K562 (cell line): ENCODE measurements around the gene ITGB2. TPM values are rescaled to one million over a fixed set of nuclear protein-coding genes. Genes with fewer than 3 reads are reported as not detected.

ENCODE experiments used
- BCOR ChIP-seq: fragments of 450-650 bp; IDR thresholded peaks from 2 replicates; pipeline ENCODE4 v1.6.1; 2016
- BRD9 ChIP-seq: fragments of 450-650 bp; IDR thresholded peaks from 2 replicates; pipeline ENCODE4 v1.6.1; 2018; ENCODE audit warnings: low read depth; ENCODE audit not compliant: partially characterized antibody
- CCNT2 ChIP-seq: IDR thresholded peaks from 2 replicates; pipeline ENCODE4 v1.6.1; 2011; ENCODE audit warnings: borderline replicate concordance, low read depth, mild to moderate bottlenecking, moderate library complexity, mixed read lengths, low read length; ENCODE audit not compliant: insufficient read length; ENCODE audit errors: extremely low read depth
- HNRNPLL ChIP-seq: fragments of 200-400 bp; formaldehyde crosslinking; IDR thresholded peaks from 2 replicates; pipeline ENCODE4 v1.6.1; 2017; ENCODE audit warnings: low read length, low read depth, mild to moderate bottlenecking; ENCODE audit not compliant: poor library complexity, severe bottlenecking
- MBD1 ChIP-seq: fragments of 250-450 bp; sonication (Bioruptor Pico); IDR thresholded peaks from 2 replicates; pipeline ENCODE4 v1.8.0; 2022; ENCODE audit warnings: inconsistent platforms
- NR4A1 ChIP-seq, 2 experiments: fragments of 250-450 bp in 1 of 2; fragments of 450-650 bp in 1 of 2; sonication (Bioruptor Pico) in 1 of 2; IDR thresholded peaks; 2 replicates each; pipeline versions ENCODE4 v1.4.0 to v1.6.1; 2016 to 2020; ENCODE audit warnings: mild to moderate bottlenecking in 2 of 2, missing compliant biosample characterization in 1 of 2, missing genetic modification characterization in 1 of 2, moderate library complexity in 1 of 2
- POLR2AphosphoS2 ChIP-seq: IDR thresholded peaks from 2 replicates; pipeline ENCODE4 v1.6.1; 2012; ENCODE audit warnings: low read length, improper control_type of control experiment
- RBM14 ChIP-seq: fragments of 200-400 bp; formaldehyde crosslinking; IDR thresholded peaks from 2 replicates; pipeline ENCODE4 v1.6.1; 2018; ENCODE audit warnings: low read depth, mild to moderate bottlenecking, low read length, moderate library complexity, borderline replicate concordance; ENCODE audit not compliant: insufficient read depth
- RBM39 ChIP-seq: fragments of 200-400 bp; formaldehyde crosslinking; optimal IDR thresholded peaks from 2 replicates; pipeline ENCODE3; 2018; ENCODE audit warnings: low read depth, low read length
- REST ChIP-seq, 2 experiments: fragments of 450-650 bp; formaldehyde crosslinking in 1 of 2; IDR thresholded peaks; 2 replicates each; pipeline versions ENCODE4 v1.4.0 to v1.6.1; 2014 to 2020; ENCODE audit warnings: mild to moderate bottlenecking in 2 of 2, borderline replicate concordance in 1 of 2, low read depth in 1 of 2
- STAT5A ChIP-seq: IDR thresholded peaks from 2 replicates; pipeline ENCODE4 v1.6.1; 2012; ENCODE audit warnings: low read length, inconsistent platforms, borderline replicate concordance
- ZC3H4 ChIP-seq: sonication (generic); formaldehyde crosslinking; IDR thresholded peaks from 2 replicates; pipeline ENCODE4 v1.9.0; 2021; ENCODE audit warnings: missing genetic modification reagents, borderline replicate concordance
- ZFPM2 ChIP-seq: fragments of 250-450 bp; sonication (Bioruptor Pico); IDR thresholded peaks from 2 replicates; pipeline ENCODE4 v1.5.1; 2022; ENCODE audit warnings: mild to moderate bottlenecking
- ZNF175 ChIP-seq: fragments of 200-800 bp; sonication (Bioruptor generic); IDR thresholded peaks from 2 replicates; pipeline ENCODE4 v1.6.1; 2016; ENCODE audit warnings: low read depth, mild to moderate bottlenecking, missing genetic modification characterization, missing compliant biosample characterization
- polyA plus RNA-seq, 8 experiments: library from polyadenylated mRNA; depleted of rRNA in 4 of 8; stranded (reverse) in 5 of 8; unstranded in 3 of 8; fragments of >200 nt; fragmentation: Nextera tagmentation in 2 of 8; fragmentation: Illumina TruSeq in 1 of 8; extraction: Ambion mirVana in 2 of 8; extraction: Trizol in 1 of 8; gene quantifications; 2 replicates each; pipeline versions ENCODE4 v1.2.1 to v1.2.3, GENCODE V29; 2011 to 2014; ENCODE audit warnings: inconsistent platforms in 1 of 8, missing spikeins in 1 of 8
- total RNA-seq, 7 experiments: library from RNA; depleted of rRNA in 6 of 7; stranded (reverse); fragments of >200 nt in 6 of 7; fragmentation: Illumina TruSeq in 2 of 7; extraction: Trizol in 2 of 7; gene quantifications; 2 replicates each; pipeline versions ENCODE4 v1.2.1 to v1.2.3, GENCODE V29; 2011 to 2021; ENCODE audit warnings: low replicate concordance in 1 of 7

The ITGB2 gene
- total and polyA plus RNA-seq, 9 of the 15 experiments (the other 6 are each of a cell fraction or from before 2014, with no cell fraction given) = 0.07 to 1.3 (median 0.51) TPM; not detected in 2

- TF ChIP-seq BRD9 (no peak), NR4A1 (CRISPR knock-in tag; IDR thresholded peaks at IDR 0.05) (no peak), NR4A1 (tag; IDR thresholded peaks at IDR 0.05) (no peak), MBD1 (CRISPR knock-in tag) (no peak), STAT5A (no peak), REST (IDR thresholded peaks at IDR 0.05; ENCODE audit: borderline replicate concordance) (peak; percentile 65), REST (CRISPR knock-in tag; IDR thresholded peaks at IDR 0.05; ENCODE audit: low read depth) (no peak), BCOR (no peak), ZC3H4 (CRISPR knock-in tag) (no peak), HNRNPLL (no peak), CCNT2 (no peak), RBM14 (no peak), POLR2AphosphoS2 (no peak), ZNF175 (CRISPR knock-in tag) (no peak), RBM39 (no peak), ZFPM2 (CRISPR knock-in tag) (no peak)
These were observed 83.8 kb downstream of the ITGB2 start (continued) for GRCh38 chr21:44836666-44837471.
